NCI-H187 treated with DMSO at 0.1 percent for 48 hours (cell line): ENCODE measurements around the gene TRDN.
"Not testable (repeated sequence)": the region's sequence is repeated elsewhere in the genome, so short reads cannot be mapped to it uniquely, and the experiment has no call there.

Experiments
- DNase-seq: peaks from one replicate; lab custom pipeline; 2025; lab: John Stamatoyannopoulos, UW

Gene TRDN

DNA sequence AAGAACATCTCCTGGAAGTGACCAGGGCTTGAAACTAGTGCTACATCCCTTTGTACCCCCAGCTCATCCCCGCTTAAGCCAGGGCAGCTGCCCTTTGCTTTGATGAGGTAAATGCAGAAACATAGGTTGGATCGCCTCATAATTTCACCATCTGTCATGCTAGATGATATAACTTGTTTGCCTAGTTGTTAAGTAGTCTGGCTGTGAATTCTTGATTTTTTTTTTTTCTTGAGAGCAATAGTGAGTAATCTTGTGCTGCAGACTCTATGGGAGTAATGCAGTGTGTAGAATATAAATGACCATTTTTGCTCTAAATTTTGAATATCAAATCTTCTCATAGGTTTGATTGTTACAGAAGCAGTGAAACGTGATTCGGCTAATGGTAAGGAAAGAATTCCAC lies 4.1 kb downstream of the TRDN start:
- DNase-seq = no peak

DNA sequence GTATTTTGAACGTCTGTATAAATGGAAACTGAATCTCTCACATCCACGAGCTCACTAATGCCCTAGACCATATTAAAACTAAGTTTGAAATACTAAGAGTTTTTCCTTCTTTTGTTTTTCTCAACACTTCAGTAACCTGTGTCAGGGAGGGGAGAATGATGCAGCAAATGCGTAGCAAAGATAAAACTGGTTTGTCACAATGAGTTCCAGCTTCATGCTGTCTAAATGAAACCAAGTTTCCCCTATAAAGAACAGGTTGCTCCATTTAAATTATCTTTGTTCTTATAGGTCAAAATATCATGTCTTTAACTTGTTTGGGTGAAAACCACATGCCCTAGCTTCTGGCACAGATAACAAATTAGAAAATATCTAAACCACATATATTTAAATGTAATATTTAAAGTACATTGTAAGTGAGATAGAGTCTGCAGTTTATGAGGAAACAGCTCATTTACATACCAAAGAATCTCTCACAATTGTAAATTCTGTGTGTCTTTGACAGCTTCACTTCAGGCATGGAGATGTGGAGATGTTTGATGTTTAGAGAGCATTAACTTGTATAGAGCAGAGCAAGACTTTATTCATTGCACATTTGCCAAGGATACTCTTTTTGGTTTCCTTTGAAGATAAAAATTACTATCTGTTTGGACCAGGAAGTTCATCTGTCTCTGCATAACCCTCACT lies 7.3 kb downstream of the TRDN start:
- no peak for DNase-seq

DNA sequence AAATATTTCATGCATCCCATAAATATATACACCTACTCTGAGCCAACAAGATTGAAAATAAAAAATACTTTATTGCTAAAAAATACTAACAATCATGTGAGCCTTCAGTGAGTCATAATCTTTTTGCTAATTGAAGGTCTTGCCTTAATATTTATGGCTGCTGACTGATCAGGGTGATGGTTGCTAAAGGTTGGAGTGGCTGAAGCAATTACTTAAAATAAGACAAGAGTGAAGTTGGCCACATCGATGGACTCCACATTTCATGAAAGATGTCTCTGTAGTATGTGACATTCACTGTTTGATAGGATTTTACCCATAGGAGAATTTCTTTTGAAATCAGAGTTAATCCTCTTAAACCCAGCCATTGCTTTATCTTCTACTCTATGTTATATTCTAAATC lies 11.1 kb downstream of the TRDN start:
- no peak for DNase-seq

DNA sequence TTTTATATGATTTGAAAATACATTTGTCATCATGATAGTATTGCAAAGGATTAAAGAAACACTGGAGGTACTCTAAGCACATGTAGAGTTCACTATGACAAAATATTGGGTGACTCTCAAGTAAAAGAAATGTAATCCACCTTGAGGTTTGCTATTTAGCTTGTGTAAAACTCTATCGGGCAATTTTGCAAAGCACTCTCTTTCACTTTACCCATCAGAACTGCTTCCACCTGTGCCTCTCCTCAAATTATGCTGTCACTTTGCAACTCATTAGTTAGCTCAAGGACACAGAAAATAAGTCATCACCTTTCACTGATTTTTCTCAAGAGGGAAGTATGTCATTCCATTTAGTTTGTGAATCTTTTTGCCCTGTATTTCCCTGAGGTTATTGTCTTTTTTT lies 14.0 kb downstream of the TRDN start:
- DNase-seq = no peak

DNA sequence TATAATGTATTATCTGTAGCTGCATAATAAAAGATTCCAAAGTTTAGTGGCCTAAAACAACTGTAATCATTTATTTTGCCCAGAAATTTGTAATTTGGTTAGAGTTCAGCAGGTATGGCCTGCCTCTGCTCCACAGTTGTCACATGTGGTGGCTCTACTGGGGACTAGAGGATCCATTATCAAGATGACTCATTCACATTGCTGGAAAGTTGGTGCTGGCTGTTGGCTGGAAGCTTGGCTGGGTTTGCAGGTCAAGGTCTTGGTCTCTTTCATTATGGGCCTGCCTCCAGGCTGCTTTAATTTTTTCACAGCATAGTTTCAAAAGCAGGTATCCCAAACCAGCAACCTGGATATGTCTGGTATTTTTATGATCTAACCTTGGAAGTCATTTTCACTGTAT lies 17.6 kb downstream of the TRDN start:
- DNase-seq = no peak

DNA sequence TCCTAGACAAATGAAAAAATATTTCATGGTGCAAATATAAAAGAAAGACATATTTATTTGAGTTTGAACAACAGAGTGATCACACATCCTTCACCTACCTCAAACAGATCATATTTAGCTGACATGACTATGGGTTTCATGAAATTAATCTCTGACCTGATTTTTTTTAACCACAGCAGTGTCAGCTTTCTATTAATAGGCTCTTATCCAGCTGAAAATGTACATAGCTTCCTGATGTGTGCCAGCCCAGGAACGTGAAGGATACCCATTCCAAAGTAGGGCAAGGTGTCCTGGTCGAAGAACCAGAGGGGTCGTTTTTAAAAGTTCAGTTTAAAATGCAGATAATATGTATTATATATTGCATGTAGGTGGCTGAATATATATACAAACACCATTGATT lies 19.8 kb downstream of the TRDN start:
- DNase-seq = no peak

DNA sequence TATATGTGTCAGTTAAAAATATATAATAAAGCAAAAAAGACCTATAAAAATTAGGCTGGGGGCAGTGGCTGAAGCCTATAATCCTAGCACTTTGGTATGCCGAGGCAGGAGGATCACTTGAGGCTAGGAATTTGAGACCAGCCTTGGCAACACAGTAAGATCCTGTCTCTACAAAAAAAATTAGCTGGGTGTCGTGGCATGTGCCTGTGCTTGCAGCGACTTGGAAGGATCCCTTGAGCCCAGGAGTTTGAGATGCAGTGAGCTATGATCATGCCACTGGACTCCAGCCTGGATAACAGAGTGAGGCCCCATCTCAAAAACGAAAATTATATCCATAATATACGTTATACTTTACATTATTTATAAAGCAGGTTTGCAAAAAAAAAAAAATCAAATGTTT lies 20.7 kb downstream of the TRDN start:
- no peak for DNase-seq

DNA sequence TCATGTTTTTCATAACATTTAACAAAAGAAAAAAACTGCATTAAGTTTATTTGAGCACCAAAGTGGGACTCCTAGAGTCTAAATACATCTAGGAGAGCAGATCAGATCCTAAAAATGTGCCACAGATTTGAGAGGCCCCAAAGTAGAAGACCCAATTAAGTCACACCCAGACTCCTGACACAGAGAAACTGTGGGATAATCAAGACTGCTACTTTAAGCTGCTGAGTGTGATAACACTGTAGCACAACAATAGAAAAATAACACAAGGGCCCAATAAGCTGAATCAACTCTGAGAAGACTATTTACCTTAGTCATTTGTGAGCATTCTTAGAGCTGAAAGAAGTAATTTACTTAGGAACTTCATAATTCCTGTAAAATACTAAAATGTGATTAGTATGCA lies 26.0 kb downstream of the TRDN start:
- no peak for DNase-seq

DNA sequence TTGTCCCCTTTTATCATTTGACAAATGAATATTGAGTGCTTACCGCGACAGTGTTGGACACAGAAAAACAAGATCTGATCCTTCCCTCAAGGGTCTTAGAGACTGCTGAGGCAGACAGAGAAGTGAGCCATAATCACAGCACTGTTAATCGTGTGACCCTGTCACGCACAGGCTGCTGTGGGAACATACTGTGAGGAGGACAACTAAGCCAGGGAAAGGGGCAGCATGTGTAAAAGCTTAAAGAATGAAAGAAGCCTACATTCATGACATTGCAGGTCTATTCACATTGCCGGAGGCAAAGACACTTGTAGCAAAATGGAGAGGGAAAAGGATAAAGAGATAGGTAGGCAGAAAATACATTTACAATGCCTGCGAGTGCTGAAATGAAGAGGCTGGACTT lies 32.7 kb downstream of the TRDN start:
- DNase-seq = no peak

DNA sequence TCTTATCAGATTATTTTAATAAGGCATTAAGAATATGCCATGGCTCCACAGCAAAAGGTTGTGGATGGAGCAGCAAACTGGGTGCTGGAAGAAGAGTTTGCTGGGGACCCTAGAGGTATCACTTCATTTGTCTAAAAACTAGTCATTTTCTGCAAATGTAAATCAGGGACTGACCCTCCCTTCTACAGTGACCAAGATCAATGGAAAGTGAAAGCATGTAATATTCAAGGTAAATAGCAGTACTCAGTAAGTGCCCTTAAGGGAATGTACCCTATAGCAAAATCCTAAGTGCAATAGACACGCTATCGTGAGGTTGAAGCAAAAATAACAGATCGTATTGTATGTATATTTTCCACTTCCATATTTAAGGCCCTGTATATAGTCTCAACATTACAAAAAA lies 38.7 kb downstream of the TRDN start:
- DNase-seq = no peak

DNA sequence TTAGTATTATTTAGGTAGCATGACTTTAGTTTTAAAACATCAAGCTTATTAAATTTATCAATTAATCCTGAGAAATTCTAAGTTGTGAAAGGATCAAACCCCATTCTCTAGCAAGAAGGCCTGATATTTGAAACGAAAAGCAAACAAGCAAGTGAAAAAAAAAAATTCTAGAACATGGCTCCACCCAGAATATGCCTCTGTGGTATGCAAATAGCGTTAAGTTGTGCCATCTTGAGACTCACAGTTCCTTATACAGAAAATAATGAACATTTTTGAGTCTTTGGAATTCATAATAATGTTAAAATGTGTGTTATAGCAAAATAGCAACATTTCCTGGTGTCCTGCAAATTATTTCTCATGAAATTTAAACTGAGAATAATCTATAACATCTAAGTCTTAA lies 42.0 kb downstream of the TRDN start:
- DNase-seq = no peak

DNA sequence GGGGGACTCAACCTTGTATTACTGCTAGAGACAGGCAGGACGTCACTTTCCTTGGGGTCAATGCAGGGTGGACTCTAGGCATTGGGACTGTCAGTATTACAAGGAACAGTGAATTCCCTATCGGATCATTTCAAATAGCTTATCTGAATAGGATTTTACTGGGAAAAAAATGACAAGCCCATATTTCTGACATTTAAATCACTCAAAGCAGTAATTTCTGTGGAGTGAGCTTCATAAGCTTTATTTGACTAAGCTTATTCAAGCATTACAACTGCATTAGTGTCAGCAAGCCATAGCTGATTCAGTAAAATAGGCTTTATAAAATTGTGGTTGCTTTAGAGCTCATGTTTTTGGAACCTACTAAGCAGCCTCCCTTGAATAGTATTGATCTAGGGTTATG lies 44.3 kb downstream of the TRDN start:
- no peak for DNase-seq

DNA sequence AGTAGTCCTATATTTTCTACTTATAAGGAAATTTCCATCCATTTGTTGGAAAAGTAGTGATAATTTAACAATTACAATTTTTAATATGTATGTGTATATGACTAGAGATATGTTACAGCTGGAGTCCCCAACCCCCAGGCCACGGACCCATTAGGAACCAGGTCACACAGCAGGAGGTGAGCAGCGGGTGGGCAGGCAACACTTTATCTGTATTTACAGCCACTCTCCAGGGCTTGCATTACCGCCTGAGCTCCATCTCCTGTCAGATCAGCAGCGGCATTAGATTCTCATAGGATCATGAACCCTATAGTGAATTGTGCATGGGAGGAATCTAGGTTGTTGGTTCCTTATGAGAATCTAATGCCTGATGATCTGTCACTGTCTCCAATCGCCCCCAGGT lies 46.8 kb downstream of the TRDN start:
- DNase-seq = no peak

DNA sequence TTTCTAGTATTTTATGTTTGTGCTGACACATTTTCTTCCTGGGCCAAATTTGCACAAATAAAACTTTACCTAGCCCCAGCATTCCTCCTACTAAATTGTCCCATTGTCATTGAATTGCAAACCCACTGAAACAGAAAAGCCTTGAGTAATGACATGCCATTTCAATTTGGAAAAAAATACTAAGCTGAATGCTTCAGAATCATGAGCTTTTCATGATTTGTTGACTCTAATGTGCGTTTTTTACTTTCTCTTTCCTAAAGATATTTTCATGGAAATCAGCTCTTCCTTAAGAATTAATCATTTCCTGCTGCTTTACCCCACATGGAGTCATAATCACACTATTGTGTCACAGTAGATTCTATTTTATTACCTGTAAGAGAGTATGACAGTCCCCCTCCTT lies 47.4 kb downstream of the TRDN start:
- DNase-seq = no peak

DNA sequence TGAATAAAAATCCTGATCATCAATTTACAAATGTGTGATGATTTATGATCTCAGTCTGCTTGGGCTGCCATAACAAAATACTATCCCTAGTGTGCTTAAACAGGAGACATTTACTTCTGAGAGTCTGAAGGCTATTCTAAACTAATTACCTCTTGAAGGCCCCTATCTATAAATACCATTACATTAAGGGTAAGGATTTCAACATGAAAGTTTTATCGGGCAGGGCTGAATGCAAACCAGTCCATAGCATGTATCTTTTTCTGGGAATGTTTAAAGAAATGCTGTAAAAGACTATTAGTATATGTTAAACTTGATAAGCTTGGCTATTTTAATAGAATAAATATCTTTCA lies 48.2 kb downstream of the TRDN start:
- no peak for DNase-seq

DNA sequence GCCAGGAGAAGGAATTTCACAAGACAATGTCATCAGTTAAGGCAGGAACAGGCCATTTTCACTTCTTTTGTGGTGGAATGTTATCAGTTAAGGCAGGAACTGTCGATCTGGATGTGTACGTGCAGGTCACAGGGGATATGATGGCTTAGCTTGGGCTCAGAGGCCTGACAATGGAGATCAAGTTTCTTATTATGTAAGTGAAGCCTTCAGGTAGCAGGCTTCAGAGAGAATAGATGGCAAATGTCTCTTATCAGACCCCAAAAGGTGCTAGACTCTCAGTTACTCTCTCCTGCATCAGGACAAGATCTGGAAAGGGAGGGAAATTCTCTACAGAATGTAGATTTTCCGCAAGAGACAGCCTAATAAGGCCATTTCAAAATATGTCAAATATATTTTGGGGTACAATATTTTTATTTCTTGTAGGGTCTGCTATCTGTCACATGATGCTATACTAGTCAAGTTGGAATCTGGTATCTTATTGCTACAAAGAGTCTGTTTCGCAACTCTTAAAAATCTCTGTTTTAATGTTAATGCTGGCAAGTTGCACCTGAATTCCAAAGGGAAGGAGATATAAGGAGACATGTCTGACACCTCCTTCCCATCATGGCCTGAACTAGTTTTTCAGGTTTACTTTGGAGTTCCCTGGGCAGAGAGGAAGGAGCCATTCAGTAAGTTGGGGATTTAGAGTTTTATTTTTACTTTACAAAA lies 48.8 kb downstream of the TRDN start:
- no peak for DNase-seq

DNA sequence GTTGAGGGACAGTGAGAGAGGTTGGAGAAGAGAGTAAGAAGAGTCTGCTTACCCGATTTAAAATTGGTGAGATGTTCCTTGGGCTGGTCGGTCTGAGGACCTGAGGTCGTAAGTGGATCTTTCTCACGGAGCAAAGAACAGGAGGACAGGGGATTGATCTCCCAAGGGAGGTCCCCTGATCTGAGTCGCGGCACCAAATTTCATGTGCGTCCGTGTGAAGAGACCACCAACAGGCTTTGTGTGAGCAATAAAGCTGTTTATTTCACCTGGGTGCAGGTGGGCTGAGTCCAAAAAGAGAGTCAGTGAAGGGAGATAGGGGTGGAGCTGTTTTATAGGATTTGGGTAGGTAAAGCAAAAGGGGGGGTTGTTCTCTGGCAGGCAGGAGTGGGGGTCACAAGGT lies 49.3 kb downstream of the TRDN start:
- DNase-seq = not testable (repeated sequence)

DNA sequence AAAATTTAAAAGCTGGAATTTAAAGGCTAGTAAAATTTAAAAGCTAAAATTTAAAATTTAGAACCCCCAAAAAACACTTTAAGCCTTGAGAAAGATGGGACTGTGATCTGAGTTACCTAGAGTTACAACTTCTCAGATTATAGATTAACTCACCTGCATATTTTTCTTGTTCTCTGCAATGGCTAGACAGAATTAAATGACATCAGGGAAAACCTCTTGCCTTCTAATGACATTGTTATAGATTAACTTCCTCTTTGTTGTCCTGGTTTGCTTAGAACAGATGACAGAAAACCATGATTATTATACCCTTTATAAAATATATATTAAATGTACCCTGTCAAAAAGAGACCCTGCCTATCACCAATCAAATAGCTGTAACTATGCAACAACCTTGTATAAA lies 56.4 kb downstream of the TRDN start:
- DNase-seq = no peak

DNA sequence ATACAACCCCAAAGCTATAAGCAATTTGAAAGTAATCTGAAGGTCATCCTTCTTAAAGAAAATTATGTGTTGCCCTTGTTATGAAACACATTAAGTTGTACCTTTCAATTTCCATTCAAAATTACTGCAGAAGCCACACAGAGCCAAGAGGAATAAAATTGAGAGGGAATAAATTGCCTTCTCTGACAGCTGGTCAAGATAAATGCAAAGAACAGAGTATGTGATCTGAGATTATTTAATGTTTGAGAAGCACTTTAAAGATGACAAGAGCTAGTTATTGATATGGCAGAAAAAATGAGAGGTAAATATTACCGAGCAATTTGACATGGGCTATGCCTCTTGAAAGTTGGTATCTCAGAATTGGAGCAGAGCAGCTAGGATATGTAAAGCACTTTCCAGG lies 61.6 kb downstream of the TRDN start:
- peak; percentile 7 for DNase-seq

DNA sequence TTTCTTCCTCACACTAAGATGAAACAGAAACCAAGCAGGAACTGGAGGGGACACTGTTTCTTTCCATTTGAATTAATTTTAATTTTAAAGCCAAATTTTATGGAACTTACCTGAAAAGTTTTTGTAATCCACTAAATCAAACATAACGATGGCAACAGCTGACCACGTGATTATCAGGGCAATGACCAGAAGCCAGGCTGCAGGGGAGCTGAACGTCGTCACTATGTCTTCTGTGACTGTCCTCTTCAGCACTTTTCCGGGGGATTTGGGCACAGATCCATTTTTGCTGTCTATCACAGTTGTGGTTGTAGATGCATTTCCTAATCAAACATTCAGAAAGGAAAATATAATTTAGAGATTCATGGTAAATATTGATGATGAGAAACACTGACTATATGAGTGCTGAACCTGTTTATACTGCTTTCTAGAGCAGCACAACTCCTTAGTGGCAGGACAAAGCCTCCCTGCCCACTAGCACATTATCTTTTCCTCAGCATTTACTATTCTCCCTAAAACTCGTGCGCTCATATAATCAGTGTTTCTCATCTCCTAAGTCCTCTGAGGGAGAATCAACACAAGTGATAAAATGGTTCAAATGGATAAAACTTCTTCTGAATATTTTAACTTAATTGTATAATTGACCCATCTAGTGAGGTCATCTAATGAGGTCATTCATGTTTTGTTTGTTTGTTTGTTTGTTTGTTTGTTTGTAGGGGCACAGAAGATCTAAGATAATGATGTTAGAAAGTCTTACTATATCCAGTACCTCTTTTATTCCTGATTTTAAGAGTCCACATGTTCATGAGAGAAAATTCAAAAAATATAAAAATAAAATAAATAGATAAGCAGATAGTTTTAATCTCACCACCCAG lies 65.7 kb downstream of the TRDN start:
- DNase-seq = no peak

DNA sequence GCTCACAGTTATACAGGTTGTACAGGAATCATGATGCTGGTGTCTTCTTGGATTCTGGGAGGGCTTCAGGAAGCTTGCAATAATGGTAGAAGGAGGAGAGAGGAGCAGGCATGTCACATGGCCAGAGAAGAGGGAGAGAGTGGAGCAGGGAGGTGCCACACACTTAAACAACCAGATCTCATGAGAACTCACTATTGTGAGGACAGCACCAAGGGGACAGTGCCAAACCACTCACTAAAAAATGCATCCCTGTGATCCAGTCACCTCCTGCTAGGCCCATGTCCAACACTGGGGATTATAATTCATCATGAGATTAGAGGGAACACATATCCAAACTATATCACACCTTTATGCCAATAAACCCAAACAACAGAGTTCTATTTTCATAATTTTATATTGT lies 67.2 kb downstream of the TRDN start:
- DNase-seq = no peak

DNA sequence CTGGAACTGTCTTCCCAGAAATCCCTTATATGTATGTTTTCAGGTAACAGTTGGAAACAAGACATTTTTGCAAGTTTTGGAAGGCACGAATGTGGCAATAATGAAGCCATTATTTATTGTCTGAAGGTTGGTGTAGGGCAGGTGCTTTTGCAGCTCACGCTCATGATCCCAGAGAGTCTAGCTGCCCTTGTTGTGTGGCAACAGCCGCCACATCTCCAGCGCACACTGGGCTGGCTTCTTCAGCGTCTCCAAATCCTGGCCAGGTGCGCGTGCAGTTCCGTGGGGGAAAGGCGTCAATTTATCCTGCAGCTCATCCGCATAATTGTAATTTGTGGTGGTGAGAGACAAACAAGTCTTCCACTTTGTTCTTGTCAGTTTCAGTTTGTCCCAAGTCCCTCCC lies 71.2 kb downstream of the TRDN start:
- DNase-seq = no peak

DNA sequence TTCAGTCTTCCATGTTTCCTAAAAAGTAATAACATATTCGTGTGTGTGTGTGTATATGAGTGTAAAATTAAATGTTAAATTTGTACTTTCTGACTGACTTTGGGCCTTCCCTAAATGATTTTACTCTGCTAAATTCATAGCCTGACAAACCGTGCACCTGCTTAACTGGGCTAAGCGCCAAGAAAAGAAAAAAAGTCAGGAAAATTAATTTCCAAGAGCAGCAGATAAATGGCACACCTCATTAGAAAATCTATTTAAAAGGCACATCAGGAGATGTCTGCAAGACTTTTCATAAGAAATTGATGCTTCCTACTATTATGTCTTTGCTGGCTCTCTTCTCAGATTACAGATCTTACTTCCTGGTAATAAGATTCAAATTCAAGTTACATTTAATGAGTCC lies 72.4 kb downstream of the TRDN start:
- no peak for DNase-seq
